Pancreas (tissue), 10 donors: ENCODE data around the gene PDXK. TPM values are rescaled to one million over a fixed set of nuclear protein-coding genes. Genes with fewer than 3 reads are reported as not detected.

Experiments
- ATAC-seq, 4 donors: fragments of 200-7000 bp; cut with Tn5 transposase; one replicate each; pipeline versions ENCODE4 v1.8.0 to v1.9.1; 2020; ENCODE audit warnings: mild to moderate bottlenecking in 4 of 4, moderate library complexity in 4 of 4
- DNase-seq, 6 donors: peaks; one replicate each; pipeline ENCODE4 v3.0.0-alpha.2; 2020
- FAIRE-seq: peaks from 2 replicates; lab custom pipeline; 2012; peaks lifted over from hg19 to GRCh38; lab: Jason Lieb, UNC
- H3K27ac ChIP-seq, 4 donors: fragments of 200-600 bp; sonication (generic); 1 replicate in 3 of 4; 2 replicates in 1 of 4; pipeline versions ENCODE4 v1.5.0 to v1.8.0; 2020
- H3K27me3 ChIP-seq, 4 donors: fragments of 200-600 bp; one replicate each; pipeline ENCODE4 v1.8.0; 2021
- H3K36me3 ChIP-seq, 3 donors: fragments of 200-600 bp; sonication (generic) in 1 of 3; one replicate each; pipeline versions ENCODE4 v1.5.0 to v1.8.0; 2020 to 2021
- H3K4me1 ChIP-seq, 3 donors: fragments of 200-600 bp; one replicate each; pipeline ENCODE4 v1.8.0; 2021
- H3K4me3 ChIP-seq, 4 donors: fragments of 200-600 bp; sonication (generic) in 2 of 4; one replicate each; pipeline versions ENCODE4 v1.5.0 to v1.8.0; 2020 to 2021
- H3K9me3 ChIP-seq, 4 donors: fragments of 200-600 bp; one replicate each; pipeline ENCODE4 v1.8.0; 2021
- WGBS, 2 donors: extraction: QIAGEN DNeasy Blood & Tissue Kit; methylation state at CpG; one replicate each; pipeline ENCODE4 v1.1.7; 2013; 5-methylcytosine and 5-hydroxymethylcytosine counted together
- intact Hi-C, 3 donors: fragments of 100-400 bp; cut with DNase I; formaldehyde crosslinking; loops; one replicate each; pipeline versions ENCODE4 v1.11.1 to v1.14.2; 2022
- polyA plus RNA-seq, 2 donors: library from polyadenylated mRNA; stranded (reverse); fragments of 200-250 nt; gene quantifications; one replicate each; pipeline ENCODE4 v1.2.3, GENCODE V29; 2013
- total RNA-seq, 6 donors: library from RNA; stranded (reverse); fragmentation: NEBNext Ultra II Directional in 4 of 6; extraction: Animal tissue kit (Norgen Biotek cat#: 25700) in 4 of 6; gene quantifications; one replicate each; pipeline versions ENCODE4 v1.2.1 to v1.2.4, GENCODE V29; 2021 to 2023
- TF ChIP-seq, protein P1 (sequence below), 4 donors: fragments of 200-600 bp; sonication (generic) in 3 of 4; IDR thresholded peaks; one replicate each; pipeline versions ENCODE4 v1.5.0 to v1.8.0; 2021; ENCODE audit warnings: antibody characterized with exemption in 4 of 4
- donor health status: healthy with polysubstance abuse.
- donor health status: DM: no; HTN: no; CAD: no; lungs with moderate emphysema.
- donor health status: DM: no; HTN: no; CAD: no.
- donor health status: control.
- donor health status: control.
- donor health status: Bipolar disorder and iron deficiency.
- donor health status: DM: yes; HTN: yes; CAD: no.
- donor health status: DM: no; HTN: no; CAD: no.
- donor health status: DM: no; HTN: no; CAD: no.
- donor health status: DM: yes; HTN: yes; CAD: no.

Gene PDXK
- total and polyA plus RNA-seq, 8 donors, result 63.2 to 100 (median 65.9) TPM

- Histone ChIP-seq H3K27ac (no peak overlapping the region), H3K27me3 (no peaks in the 10 kb centered on the region), H3K4me1 (no peaks in the 10 kb centered on the region), H3K4me3 (no peak overlapping the region), H3K36me3 (peaks cover 0 to 49% (median 19%) of the 10 kb centered on the region in 3 donors), H3K9me3 (no peaks in the 10 kb centered on the region)
- TF ChIP-seq, protein P1, sequence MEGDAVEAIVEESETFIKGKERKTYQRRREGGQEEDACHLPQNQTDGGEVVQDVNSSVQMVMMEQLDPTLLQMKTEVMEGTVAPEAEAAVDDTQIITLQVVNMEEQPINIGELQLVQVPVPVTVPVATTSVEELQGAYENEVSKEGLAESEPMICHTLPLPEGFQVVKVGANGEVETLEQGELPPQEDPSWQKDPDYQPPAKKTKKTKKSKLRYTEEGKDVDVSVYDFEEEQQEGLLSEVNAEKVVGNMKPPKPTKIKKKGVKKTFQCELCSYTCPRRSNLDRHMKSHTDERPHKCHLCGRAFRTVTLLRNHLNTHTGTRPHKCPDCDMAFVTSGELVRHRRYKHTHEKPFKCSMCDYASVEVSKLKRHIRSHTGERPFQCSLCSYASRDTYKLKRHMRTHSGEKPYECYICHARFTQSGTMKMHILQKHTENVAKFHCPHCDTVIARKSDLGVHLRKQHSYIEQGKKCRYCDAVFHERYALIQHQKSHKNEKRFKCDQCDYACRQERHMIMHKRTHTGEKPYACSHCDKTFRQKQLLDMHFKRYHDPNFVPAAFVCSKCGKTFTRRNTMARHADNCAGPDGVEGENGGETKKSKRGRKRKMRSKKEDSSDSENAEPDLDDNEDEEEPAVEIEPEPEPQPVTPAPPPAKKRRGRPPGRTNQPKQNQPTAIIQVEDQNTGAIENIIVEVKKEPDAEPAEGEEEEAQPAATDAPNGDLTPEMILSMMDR (IDR thresholded peaks at IDR 0.05), result no peak
- ATAC-seq (no peak), DNase-seq (no peak), FAIRE-seq (no peak)
- intact Hi-C loops, result no loop called here
- 89 to 92% methylated on average over 16 of the region's 16 CpGs for WGBS, 2 donors
Measured at GRCh38 chr21:43745772-43746517, 27.0 kb downstream of the PDXK start.

DNA sequence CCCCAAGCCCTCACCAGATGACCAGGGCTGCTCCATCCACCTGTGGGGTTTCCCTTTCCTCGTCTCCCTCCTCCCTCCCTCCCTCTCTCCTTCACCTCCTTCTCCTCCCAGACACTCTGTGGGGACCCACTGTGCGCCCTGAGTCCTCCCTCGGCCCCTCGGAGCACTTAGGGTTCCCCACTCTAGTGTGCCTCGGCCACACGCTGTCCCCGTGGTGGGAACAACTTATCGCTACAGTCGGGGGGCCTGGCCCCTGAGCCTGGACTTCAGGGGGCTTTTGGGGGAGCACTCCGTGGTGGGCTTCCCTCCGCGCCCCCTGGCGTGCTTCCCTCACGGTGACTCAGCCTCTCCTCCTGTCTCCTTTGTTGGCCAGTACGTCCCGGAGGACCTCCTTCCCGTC, 29.7 kb downstream of the PDXK start:
- 92 to 93% methylated on average over 17 of the region's 17 CpGs for WGBS, 2 donors

DNA sequence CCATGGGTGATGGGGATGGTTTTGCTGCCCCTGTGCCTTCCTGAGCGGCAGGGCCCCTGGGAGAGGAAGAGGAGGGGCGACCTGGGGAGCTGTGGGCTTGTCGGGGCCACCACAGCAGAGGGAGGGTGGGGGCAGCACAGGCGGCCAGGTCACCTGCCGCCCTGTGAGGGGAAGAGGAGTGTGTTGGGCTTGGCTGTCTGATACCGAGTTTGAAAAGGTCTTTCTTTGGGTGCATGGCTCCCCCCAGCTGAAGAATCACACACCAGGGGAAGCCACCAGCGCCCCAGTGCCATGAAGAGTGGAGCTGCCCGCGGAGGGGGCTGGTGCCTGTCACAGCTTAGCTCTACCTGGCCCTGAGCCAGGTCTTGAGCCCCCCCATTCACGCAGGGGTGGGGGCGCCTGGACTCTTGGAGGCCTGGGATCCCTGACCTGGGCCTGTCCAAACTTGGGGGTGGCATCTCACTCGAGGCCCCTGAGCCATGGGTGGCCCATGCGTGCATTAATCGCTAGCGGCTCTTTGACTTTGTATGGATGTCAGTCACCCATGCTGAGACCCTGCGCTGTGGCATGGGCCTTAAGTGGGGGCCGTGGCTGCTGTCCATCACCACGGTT, 30.8 kb downstream of the PDXK start:
- Histone ChIP-seq H3K36me3 (peaks cover 0 to 59% (median 38%) of the 10 kb centered on the region in 3 donors), H3K4me3 (no peak overlapping the region), H3K27me3 (no peaks in the 10 kb centered on the region), H3K27ac (no peak overlapping the region), H3K4me1 (no peaks in the 10 kb centered on the region), H3K9me3 (no peaks in the 10 kb centered on the region)
- TF ChIP-seq, protein P1 (IDR thresholded peaks at IDR 0.05), result no peak
- ATAC-seq (no peak), FAIRE-seq (no peak), DNase-seq (peak in 1 of 6 donors; percentile 64)
- WGBS, 2 donors, result 91 to 95% methylated on average over 17 to 18 of the region's 18 CpGs
- intact Hi-C loops, result loop anchor here in 1 of 3 donors (10.0 kb wide), 1 partner anchor 55 kb away; no protein-coding TSS in a partner anchor

More for the DNA sequence above, 29.7 kb downstream of the PDXK start:
- FAIRE-seq, result no peak
- ATAC-seq, result no peak
- no peaks in the 10 kb centered on the region for H3K27me3 ChIP-seq
- intact Hi-C loops, result no loop called here
- TF ChIP-seq, protein P1 (IDR thresholded peaks at IDR 0.05), result no peak
- no peak overlapping the region for H3K27ac ChIP-seq
- no peak overlapping the region for H3K4me3 ChIP-seq
- no peaks in the 10 kb centered on the region for H3K9me3 ChIP-seq
- DNase-seq, result peak in 2 of 6 donors; percentile 54 to 64
- H3K36me3 ChIP-seq, result peaks cover 0 to 66% (median 34%) of the 10 kb centered on the region in 3 donors
- H3K4me1 ChIP-seq, result no peaks in the 10 kb centered on the region

DNA sequence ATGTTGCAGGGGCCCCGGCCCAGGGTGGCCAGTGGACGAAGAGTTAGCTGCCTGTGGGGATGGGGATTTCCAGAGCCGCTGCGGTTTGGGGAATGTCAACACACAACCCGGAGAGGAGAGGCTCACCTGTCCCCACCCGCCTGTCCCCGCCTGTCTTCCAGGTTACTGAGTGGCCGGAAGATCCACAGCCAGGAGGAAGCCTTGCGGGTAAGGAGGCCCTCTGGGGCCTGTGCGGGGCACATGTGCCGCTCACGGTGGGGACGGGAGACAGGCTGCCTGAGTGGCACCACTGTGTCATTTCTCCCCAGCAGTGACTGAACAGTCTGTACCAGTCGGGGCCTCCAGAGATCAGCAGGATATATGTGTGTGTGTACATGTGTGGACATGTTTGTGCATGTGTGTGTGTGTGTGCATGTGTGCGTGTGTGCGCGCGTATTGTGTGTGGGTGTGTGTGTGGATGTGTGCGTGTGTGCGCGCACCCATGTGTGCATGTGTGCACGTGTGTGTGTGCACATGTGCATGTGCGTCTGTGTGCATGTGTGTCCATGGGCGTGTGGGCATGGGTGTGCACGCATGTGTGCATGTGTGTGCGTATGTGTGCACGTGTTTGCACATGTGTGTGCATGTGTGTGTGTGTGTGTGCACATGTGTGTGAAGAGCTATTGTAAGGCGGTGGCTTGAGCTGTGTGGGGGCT, 31.6 kb downstream of the PDXK start:
- Histone ChIP-seq H3K9me3 (no peaks in the 10 kb centered on the region), H3K4me1 (no peaks in the 10 kb centered on the region), H3K27me3 (no peaks in the 10 kb centered on the region), H3K4me3 (no peak overlapping the region), H3K27ac (no peak overlapping the region), H3K36me3 (peaks cover 2 to 54% (median 38%) of the 10 kb centered on the region in 3 donors)
- no peak for DNase-seq
- TF ChIP-seq, protein P1 (IDR thresholded peaks at IDR 0.05), result no peak
- 90 to 92% methylated on average over 28 of the region's 28 CpGs for WGBS, 2 donors
- FAIRE-seq, result no peak
- ATAC-seq, result no peak
- intact Hi-C loops, result loop anchor here in 1 of 3 donors (10.0 kb wide), 1 partner anchor 56 kb away; no protein-coding TSS in a partner anchor
